Measurements from ENCODE around the gene SMO.
"Not testable (repeated sequence)": the region's sequence is repeated elsewhere in the genome, so short reads cannot be mapped to it uniquely, and the experiment has no call there.

SMO gene

DNA sequence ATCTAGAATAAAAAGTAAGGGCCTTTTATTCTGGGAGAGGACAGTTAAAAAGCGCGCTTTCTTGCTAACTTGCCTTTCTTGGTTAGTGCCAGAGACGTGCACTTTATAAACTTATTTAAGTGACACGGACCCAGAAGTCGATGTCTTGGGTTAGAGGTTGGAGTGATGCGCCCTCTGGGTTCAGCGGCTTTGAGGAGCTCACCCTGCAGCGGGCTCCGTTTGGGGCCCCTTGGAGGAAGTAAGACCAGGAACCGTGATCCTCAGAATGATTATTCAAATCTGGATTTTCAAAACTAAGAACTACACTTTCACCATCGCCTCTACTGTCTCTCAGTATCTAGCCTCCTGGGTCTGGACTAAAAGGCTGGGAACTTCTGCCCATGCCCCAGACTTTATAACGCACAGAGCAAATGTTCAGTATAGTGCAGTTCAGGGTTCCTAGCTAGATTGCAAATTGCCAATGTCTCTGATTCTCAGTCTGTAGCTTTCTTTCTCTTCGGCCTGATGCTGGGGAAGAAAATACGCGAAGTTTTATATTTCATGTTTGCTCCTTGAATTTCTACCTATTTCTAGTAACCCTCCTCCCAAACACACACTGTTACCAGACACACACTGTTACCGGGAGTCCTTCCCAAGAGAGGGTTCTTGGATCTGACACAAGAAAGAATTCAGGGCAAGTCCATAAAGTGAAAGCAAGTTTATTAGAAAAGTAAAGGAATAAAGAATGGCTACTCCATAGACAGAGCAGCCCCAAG lies 18.6 kb upstream of the SMO start:
- no peak for DNase-seq (ENCODE audit: low read depth in 2 of 2)

DNA sequence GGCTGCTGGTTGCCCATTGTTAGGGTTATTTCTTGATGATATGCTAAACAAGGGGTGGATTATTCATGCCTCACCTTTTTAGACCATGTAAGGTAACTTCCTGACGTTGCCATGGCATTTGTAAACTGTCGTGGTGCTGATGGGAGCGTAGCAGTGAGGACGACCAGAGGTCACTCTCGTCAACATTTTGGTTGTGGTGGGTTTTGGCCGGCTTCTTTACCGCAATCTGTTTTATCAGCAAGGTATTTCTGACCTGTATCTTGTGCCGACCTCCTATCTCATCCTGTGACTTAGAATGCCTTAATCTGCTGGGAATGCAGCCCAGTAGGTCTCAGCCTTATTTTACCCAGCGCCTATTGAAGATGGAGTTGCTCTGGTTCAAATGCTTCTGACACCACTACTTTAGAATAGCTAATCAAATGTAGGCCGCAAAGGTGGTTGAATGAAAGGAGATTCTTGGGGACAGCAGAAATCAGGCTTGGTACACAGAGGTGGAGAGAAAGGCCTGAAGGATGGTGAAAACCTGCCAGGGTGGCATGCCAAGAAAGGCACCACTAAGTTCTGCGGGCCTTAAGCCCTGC lies 17.9 kb upstream of the SMO start:
- DNase-seq (ENCODE audit: low read depth in 2 of 2) = no peak

DNA sequence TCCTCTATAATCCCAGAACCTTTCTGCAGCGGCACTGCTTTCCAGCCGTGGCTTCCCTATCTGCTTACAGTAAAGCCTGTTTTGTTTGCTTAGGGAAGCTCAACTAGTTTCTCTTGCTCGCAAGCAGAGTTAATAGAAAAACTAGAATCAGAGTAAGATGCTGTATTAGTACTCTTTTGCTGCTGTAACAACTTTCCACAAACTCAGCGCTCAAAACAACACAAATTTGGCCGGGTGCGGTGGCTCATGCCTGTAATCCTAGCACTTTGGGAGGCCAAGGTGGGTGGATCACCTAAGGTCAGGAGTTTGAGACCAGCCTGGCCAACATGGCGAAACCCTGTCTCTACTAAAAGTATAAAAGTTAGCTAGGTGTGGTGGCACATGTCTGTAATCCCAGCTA lies 14.6 kb upstream of the SMO start:
- DNase-seq (ENCODE audit: low read depth in 2 of 2) = not testable (repeated sequence)

DNA sequence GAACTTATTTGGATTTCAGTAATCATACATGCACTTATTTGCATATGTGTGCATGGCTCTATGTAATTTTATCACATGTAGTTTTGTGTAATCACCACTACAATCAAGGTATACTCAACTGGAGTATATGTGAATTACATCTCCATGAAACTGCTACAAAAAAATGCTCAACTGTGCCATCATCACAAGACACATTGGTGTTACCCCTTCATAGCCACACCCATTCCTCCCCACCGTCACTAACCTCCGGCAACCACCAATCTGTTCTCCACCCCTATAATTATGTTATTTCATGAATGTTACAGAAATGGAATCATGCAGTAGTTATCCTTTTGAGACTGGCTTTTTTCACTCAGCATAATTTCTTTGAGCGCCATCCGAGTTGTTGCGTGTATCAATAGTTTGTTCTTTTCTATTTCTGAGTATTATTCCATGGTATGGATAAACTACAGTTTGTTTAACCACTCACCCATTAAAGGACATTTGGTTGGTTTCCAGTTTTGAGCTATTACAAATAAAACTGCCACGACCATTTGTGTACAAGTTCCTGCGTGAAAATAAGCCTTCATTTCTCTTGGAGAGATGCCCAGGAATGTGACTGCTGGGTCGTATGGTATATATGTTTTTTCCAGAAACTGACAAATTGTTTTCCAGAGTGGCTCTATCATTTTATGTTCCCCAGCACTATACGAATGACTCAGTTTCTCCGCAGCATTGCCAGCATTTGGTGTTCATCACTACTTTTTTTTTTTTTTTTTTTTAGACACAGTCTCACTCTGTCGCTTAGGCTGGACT lies 11.3 kb upstream of the SMO start:
- DNase-seq (ENCODE audit: low read depth in 2 of 2) = no peak

DNA sequence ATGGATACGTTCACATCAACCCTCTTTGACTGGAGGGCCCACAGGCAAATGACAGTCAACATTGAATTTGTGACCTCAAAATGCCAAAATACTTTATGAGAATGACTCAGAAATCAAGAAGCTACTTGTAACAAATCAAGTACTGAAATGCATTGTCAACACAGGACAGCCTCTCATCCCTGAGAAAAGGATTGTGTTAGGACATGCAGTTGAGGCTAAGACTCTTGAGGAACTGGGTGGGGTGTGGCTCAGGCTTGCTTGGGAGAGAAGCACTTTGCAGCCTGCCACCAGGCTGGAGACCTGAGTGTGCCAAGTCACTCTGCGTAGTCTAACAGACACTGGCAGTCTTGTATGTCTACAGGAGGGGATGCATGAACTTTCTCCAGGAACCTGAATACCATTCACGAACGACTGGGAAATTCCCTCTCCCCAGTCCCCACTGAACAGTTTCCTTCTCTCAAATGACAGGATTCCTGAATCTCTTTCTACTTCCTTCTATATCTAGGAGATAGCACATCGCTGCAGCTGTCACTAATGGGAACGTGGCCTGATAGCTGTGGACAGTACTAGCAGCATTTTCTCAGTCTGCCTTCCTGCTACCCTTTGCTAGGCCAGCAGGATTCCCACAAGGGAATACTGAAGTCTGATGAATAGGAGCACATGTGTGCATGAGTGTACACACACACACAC lies 3.3 kb upstream of the SMO start:
- no peak for DNase-seq (ENCODE audit: low read depth in 2 of 2)

DNA sequence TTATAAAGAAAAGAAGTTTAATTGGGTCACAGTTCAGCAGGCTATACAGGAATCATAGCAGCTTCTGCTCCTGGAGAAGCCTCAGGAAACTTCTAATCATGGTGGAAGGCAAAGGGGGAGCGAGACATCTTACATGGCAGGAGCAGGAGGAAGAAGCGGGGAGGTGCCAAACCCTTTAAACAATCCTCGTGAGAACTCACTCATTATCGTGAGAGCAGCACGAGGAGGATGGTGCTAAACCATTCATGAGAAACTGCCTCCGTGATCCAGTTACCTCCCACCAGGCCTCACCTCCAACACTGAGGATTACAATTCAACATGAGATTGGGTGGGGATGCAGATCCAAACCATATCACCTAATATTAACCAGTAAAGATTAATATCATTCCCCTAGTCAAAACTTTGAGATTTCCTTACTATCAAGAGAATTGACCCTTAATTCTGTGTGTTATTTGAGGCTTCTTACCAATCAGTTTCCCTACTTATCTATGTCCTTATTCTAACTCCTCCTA lies 1.6 kb upstream of the SMO start:
- DNase-seq (ENCODE audit: low read depth in 2 of 2) = no peak

DNA sequence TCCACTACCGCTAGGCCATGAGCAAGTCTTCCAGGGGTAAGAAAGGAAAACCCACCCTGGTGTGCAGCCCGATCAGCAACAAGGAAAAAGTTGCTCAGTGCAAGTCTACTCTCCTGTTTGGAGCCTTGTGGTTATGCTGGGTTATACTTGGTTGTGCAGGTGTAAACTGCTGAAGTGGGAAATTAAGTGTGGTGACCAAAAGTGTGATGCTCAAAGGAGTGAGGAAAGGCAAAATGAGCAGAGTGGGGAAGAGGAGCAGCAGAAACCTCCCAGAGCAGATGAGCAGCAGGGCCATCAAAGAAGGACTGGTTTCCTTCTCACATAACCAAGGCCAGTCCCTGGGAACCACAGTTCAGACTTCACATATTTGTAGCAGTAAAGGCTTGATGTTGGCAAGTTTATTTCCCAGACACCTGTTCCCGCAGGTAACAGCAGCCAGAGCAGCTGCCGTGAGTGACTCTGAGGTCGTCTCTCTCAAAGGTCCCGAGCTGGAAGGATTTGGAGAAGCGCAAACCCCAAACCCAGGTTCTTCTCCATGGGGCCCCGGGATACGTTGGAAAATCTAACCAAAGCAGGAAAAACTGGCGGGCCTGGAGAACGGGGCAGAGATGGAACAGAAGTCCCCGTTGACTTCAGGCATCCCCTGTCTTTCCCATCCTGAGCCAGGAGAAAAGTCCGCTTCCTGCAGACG lies 607 bp upstream of the SMO start:
- DNase-seq (ENCODE audit: low read depth in 2 of 2) = no peak

DNA sequence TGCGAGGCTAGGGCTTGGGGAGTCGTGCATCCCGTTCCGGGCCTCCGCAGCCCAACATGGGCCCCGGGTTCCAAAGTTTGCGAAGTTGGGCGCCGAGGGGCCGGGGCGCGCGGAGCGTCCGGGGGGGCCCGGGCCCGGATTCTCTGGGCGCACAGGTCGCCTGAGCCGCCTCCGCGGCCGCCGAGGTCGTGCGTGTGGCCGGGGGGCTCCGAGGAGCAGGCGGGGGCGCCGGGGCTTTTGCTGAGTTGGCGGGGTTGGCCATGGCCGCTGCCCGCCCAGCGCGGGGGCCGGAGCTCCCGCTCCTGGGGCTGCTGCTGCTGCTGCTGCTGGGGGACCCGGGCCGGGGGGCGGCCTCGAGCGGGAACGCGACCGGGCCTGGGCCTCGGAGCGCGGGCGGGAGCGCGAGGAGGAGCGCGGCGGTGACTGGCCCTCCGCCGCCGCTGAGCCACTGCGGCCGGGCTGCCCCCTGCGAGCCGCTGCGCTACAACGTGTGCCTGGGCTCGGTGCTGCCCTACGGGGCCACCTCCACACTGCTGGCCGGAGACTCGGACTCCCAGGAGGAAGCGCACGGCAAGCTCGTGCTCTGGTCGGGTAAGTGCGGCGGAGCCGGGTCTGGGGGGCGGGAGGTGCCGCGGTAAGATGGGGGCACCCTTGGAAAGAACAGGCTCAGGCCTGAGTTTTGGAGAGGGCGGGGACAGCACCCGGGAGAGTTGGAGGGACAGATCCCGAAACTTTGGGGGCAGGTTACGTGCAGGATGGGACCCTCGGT lies 643 bp downstream of the SMO start:
- DNase-seq (ENCODE audit: low read depth in 2 of 2) = no peak

DNA sequence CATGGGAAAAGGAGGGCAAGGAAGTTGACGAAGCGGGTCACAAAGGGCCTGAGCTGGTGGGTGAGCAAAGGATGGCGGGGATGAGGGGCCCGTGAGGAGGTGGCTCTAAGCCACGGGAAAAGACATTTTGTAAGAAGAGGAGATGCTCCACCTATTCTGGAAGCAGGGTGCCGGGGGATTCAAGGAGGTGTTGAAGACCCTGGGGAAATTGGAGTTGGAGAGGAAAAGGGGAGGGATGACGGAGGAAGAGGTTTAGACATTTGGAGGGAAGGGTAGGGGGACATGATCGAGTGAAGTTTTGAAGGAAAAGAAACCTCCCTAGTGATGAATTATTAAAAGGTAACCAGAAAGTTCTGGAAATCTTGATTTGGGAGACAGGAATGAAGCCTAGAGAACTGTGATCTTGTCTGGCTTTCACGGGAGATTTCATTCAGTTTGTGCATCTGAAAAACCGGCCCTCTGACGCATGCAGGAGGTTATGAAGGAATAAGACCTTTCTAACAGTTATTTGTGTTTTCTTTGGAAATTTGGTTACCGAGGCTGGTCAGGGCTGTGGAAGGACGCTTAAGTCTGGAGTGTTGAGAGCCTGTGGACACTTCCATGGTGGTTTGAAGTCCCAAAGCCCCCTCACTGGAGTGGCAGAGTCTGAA lies 1.4 kb downstream of the SMO start:
- DNase-seq (ENCODE audit: low read depth in 2 of 2) = no peak

DNA sequence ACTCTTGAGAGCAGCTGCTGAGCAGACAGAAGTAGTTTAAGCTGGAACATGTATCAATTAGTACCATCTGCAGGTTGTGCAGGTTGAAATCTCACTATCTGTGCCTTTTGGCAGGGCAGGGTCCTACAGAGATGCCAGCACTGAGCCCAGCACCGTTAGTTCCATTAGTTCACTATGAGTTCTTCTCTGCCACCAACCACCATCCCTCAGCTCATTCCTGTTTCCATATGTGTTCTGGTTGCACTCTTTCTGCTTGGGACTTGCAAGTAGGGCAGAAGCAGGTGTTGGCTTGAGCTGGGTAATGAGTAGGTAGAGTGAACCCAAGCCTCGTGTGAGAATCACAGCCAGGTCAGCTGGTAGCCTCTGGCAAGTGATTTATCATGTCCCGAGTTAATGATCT lies 2.8 kb downstream of the SMO start:
- DNase-seq (ENCODE audit: low read depth in 2 of 2) = no peak

DNA sequence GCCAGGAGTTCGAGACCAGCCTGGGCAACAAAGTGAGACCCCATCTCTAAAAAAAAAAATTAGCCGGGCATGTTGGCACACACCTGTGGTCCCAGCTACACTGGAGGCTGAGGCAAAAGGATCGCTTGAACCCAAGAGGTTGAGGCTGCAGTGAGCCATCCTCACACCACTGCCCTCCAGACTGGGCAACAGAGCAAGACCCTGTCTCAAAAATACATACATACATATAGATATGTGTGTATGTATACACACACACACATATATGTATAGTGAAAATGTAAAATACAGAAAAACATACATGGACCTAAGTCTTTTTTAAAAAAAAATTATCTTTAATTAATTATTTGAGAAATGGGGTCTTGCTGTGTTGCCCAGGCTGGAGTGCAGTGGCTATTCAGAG lies 5.5 kb downstream of the SMO start:
- DNase-seq (ENCODE audit: low read depth in 2 of 2) = no peak

DNA sequence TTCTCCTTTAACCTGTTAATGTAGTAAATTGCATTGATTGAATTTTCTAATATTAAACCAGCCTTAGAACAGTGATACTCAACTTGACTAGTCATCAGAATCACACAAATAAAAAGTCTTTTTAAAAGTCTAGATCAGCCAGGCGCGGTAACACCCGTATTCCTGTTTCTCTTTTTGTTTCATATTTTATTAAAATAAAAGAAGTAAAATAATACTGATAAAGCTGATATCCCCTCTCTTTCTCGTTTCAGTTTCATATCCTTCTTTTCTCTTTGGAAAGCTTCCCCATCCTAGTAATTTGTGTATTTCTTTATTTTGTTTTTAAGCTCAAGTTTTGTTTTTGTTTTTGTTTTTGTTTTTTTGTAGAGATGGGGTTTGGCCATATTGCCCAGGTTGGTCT lies 9.3 kb downstream of the SMO start:
- DNase-seq (ENCODE audit: low read depth in 2 of 2) = no peak

DNA sequence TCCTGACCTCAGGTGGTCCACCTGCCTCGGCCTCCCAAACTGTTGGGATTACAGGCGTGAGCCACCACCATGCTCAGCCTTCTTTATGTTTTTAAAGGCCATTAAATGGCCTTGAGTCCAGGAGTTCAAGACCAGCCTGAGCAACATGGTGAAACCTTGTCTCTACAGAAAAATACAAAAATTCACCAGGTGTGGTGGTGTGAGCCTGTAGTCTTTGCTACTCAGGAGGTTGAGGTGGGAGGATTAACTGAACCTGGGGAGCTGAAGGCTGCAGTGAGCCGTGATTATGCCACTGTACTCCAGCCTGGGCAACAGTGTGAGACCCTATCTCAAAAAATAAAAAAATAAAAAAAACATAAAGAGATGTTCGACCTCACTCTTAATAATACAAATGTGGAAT lies 11.0 kb downstream of the SMO start:
- no peak for DNase-seq (ENCODE audit: low read depth in 2 of 2)

DNA sequence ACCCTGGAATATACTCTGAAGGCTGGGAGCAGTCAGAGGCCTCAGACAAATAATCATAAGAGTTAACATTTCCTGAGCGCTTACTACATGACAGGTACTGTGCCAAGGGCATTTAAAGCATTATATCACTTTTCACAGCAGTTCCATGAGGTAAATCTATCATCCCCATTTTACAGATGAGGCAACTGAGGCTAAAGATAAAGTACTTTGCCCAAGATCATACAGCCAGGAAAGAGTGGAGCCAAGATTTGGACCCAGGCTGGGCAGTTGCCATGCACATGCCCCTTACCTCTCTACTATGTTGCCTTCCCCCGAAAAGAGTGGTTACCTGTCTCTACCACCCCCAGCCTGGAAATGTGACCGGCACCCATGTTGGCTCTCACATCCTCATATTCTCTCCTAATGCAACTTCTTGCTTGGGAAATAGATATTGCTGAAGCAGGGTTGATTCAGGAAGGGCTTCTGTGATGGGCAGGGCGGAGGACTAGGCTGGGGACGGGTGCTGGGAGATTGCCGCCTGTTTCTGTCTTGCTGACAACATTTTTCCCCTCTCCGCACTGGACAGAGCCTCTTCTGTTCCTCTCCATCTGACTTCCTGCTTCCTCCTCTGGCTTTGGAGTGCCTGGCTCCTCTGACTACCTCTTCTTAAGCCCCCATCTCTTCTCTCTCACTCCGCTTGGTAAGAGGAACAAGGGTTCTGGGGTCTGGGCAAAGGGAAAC lies 13.8 kb downstream of the SMO start:
- DNase-seq (ENCODE audit: low read depth in 2 of 2) = no peak

DNA sequence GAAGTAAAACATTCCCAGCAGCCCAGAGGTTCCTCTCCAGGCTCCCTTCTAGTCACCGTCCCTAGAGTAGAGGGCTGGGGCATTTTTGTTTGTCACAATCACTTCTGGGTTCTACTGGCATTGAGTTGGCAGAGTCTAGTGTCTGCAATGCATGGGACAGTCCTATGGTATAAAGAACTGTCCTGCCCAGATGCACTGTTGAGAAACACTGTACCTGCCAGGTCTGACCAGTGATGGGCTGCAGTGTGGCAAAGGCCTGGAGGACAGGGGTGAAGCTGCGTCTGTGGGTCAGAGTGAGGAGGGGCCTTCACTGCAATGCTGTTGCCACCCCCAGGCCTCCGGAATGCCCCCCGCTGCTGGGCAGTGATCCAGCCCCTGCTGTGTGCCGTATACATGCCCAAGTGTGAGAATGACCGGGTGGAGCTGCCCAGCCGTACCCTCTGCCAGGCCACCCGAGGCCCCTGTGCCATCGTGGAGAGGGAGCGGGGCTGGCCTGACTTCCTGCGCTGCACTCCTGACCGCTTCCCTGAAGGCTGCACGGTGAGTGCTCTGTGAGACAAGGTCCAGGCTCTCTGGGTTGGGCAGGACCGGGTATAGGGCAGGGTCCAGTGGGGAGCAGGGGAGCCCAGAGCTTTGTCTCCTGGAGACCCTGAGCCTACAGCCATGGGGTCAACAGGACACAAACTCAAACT lies 14.8 kb downstream of the SMO start:
- DNase-seq (ENCODE audit: low read depth in 2 of 2) = no peak

DNA sequence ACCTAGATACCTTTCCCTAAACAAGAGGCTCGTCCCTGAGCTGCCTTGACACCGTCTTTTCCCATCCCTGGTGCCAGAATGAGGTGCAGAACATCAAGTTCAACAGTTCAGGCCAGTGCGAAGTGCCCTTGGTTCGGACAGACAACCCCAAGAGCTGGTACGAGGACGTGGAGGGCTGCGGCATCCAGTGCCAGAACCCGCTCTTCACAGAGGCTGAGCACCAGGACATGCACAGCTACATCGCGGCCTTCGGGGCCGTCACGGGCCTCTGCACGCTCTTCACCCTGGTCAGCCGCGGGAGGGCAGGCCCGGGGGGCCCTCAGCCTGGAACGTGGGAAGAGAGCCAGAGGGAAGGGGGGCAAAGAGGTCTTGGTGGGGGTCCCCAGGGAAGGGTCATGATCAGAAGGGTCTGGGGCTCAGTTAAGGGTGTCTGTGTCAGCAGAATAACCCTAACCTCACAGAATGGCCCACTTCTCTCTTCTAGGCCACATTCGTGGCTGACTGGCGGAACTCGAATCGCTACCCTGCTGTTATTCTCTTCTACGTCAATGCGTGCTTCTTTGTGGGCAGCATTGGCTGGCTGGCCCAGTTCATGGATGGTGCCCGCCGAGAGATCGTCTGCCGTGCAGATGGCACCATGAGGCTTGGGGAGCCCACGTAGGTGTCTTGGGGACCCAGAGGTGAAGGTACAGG lies 16.8 kb downstream of the SMO start:
- DNase-seq (ENCODE audit: low read depth in 2 of 2) = no peak

DNA sequence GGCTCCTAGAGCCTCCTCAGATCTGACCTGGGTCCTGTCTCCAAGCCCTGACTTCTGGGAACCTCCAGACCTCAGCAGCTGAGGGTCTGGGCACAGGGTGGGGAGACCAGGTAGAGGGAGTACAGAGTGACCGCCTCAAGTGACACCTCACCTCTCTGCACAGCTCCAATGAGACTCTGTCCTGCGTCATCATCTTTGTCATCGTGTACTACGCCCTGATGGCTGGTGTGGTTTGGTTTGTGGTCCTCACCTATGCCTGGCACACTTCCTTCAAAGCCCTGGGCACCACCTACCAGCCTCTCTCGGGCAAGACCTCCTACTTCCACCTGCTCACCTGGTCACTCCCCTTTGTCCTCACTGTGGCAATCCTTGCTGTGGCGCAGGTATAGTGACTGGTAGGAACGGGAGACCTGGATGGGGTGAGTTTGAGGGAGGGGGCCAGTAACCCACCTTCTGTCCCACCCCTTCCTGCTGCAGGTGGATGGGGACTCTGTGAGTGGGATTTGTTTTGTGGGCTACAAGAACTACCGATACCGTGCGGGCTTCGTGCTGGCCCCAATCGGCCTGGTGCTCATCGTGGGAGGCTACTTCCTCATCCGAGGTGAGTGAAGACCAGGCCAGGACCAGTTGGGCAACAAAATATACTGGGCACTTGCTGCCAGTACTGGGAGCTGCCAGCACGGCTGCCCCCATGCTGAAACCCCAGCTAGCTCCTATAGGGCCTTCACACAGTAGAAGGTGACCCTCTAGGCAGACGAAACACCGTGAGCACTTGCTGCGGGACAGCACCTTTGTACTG lies 17.8 kb downstream of the SMO start:
- DNase-seq (ENCODE audit: low read depth in 2 of 2) = no peak

DNA sequence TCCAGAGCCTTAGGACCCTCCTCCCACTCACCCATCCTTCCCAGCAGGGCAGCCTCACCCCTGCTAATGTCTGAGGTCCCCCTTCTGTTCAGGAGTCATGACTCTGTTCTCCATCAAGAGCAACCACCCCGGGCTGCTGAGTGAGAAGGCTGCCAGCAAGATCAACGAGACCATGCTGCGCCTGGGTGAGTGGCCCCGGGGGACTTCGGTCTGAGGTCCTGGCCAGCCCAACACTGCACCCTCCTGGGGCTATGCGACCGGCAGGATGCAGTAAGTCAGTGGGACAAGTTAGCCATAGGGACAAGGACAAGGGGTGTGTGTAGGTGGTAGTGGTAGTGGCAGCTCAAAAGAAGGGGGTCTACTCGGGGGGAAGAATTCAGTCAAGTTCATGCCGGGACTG lies 20.2 kb downstream of the SMO start:
- no peak for DNase-seq (ENCODE audit: low read depth in 2 of 2)
